K562 (cell line): ENCODE data around the gene DOK3. TPM values are rescaled to one million over a fixed set of nuclear protein-coding genes. Genes with fewer than 3 reads are reported as not detected.

Experiments
- CXXC5 ChIP-seq: fragments of 250-450 bp; sonication (Bioruptor Pico); IDR thresholded peaks from 2 replicates; pipeline ENCODE4 v1.8.0; 2022; ENCODE audit warnings: inconsistent platforms, mild to moderate bottlenecking, moderate library complexity
- FOXJ3 ChIP-seq: sonication (generic); formaldehyde crosslinking; IDR thresholded peaks from 2 replicates; pipeline ENCODE4 v1.4.0; 2020; ENCODE audit warnings: mild to moderate bottlenecking, missing genetic modification reagents
- FOXM1 ChIP-seq, 2 experiments: fragments of 450-650 bp in 1 of 2; sonication (generic) in 1 of 2; formaldehyde crosslinking in 1 of 2; IDR thresholded peaks; 2 replicates each; pipeline versions ENCODE4 v1.6.1 to v1.9.0; 2017 to 2022; ENCODE audit warnings: low read depth in 2 of 2, mild to moderate bottlenecking in 2 of 2, missing genetic modification reagents in 1 of 2, moderate library complexity in 1 of 2
- IRF2 ChIP-seq: sonication (generic); formaldehyde crosslinking; IDR thresholded peaks from 2 replicates; pipeline ENCODE4 v1.8.1; 2022; ENCODE audit warnings: mild to moderate bottlenecking, missing genetic modification reagents
- JUND ChIP-seq, 2 experiments: IDR thresholded peaks; 2 replicates in 1 of 2; 3 replicates in 1 of 2; pipeline ENCODE4 v1.6.1; 2011; ENCODE audit warnings: borderline replicate concordance in 2 of 2, low read depth in 2 of 2, low read length in 2 of 2, improper control_type of control experiment in 1 of 2, missing biosample characterization in 1 of 2, missing genetic modification characterization in 1 of 2, missing genetic modification reagents in 1 of 2
- KHSRP ChIP-seq: fragments of 450-650 bp; IDR thresholded peaks from 2 replicates; pipeline ENCODE4 v1.6.1; 2017
- MED1 ChIP-seq: sonication (generic); formaldehyde crosslinking; IDR thresholded peaks from 2 replicates; pipeline ENCODE4 v1.8.1; 2023; ENCODE audit warnings: missing genetic modification reagents, borderline replicate concordance
- MTA3 ChIP-seq: fragments of 450-650 bp; formaldehyde crosslinking; IDR thresholded peaks from 2 replicates; pipeline ENCODE4 v1.6.1; 2017; ENCODE audit warnings: mild to moderate bottlenecking, borderline replicate concordance
- NCOA6 ChIP-seq: fragments of 450-650 bp; IDR thresholded peaks from 2 replicates; pipeline ENCODE4 v1.6.1; 2017; ENCODE audit warnings: mild to moderate bottlenecking
- NR2F6 ChIP-seq: fragments of 450-650 bp; formaldehyde crosslinking; IDR thresholded peaks from 2 replicates; pipeline ENCODE4 v1.4.0; 2020; ENCODE audit warnings: mild to moderate bottlenecking
- PTRF ChIP-seq: fragments of 450-650 bp; IDR thresholded peaks from 2 replicates; pipeline ENCODE4 v1.6.1; 2016; ENCODE audit warnings: mild to moderate bottlenecking, missing genetic modification characterization, missing compliant biosample characterization
- SMARCA5 ChIP-seq: fragments of 450-650 bp; IDR thresholded peaks from 2 replicates; pipeline ENCODE4 v1.6.1; 2016
- TBL1XR1 ChIP-seq, 2 experiments: IDR thresholded peaks; 2 replicates each; pipeline ENCODE4 v1.6.1; 2012; ENCODE audit warnings: improper control_type of control experiment in 2 of 2, low read length in 2 of 2, mild to moderate bottlenecking in 1 of 2
- TRIM24 ChIP-seq, 2 experiments: fragments of 450-650 bp; IDR thresholded peaks; 2 replicates each; pipeline ENCODE4 v1.6.1; 2016
- ZNF274 ChIP-seq: IDR thresholded peaks from 2 replicates; pipeline ENCODE4 v1.6.1; 2011; ENCODE audit warnings: low read depth, mild to moderate bottlenecking, low read length, moderate library complexity, borderline replicate concordance
- polyA plus RNA-seq, 8 experiments: library from polyadenylated mRNA; depleted of rRNA in 4 of 8; stranded (reverse) in 5 of 8; unstranded in 3 of 8; fragments of >200 nt; fragmentation: Nextera tagmentation in 2 of 8; fragmentation: Illumina TruSeq in 1 of 8; extraction: Ambion mirVana in 2 of 8; extraction: Trizol in 1 of 8; gene quantifications; 2 replicates each; pipeline versions ENCODE4 v1.2.1 to v1.2.3, GENCODE V29; 2011 to 2014; ENCODE audit warnings: inconsistent platforms in 1 of 8, missing spikeins in 1 of 8
- total RNA-seq, 7 experiments: library from RNA; depleted of rRNA in 6 of 7; stranded (reverse); fragments of >200 nt in 6 of 7; fragmentation: Illumina TruSeq in 2 of 7; extraction: Trizol in 2 of 7; gene quantifications; 2 replicates each; pipeline versions ENCODE4 v1.2.1 to v1.2.3, GENCODE V29; 2011 to 2021; ENCODE audit warnings: low replicate concordance in 1 of 7
- TF ChIP-seq, protein P1 (sequence below): IDR thresholded peaks from 2 replicates; pipeline ENCODE4 v1.6.1; 2014; ENCODE audit warnings: antibody characterized with exemption
- TF ChIP-seq, protein P2 (sequence below): conservative IDR thresholded peaks from 2 replicates; pipeline ENCODE4 v1.6.1; 2011; ENCODE audit warnings: low read depth, mild to moderate bottlenecking, low read length; ENCODE audit not compliant: control insufficient read depth
- TF ChIP-seq, protein P3 (sequence below): sonication (generic); formaldehyde crosslinking; IDR thresholded peaks from 2 replicates; pipeline ENCODE4 v1.5.0; 2020; ENCODE audit warnings: missing genetic modification reagents

Gene DOK3
- total and polyA plus RNA-seq, 9 of the 15 experiments (the other 6 are each of a cell fraction or from before 2014, with no cell fraction given) = 1.3 to 23.0 (median 8.0) TPM

DNA sequence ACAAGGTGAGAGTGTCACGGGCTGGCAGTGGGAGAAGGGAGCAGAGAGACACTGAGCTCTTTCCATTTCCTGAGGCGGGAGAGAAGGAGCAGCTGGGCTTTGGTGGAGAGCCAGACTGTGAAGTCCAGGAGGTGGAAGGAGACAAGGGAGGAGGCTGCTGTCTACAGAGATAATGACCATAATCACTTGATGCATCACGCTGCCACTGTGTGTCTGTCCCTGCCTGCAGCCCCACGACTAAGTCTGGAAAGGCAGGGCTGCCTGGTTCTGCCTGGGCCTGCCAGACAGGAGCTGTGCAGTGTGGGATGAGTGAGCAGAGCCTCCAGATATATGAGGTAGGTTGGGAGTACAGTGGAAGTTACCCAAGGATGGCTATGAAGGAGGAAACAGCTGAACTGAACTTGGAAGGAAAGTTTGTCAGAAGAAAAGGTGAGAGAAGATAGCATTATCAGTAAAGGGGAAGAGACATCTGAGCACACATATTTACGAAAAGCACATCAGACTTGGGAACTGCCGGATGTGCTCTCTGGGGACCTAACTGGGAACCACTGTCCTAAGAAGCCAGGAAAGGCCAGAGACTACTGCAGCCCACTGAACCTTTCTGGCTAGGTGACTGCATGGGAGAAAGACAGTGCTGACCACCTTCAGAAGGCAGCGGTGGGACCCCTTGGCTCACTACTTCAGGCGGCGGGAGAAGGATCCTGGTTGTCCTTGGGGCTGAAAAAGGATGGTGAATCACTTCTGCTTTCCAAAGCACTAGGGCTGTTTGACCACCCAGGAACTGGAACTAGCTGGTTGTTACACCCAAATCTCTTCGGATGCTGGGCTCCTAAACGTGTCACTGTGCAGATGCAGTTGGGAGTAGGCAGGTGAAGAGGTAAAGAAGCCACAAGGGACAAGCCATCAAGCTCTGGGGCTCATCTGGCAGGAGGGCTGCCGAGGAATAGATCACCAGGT is 19.9 kb upstream of the DOK3 start (continued):
- TF ChIP-seq MED1 (CRISPR knock-in tag) (no peak), KHSRP (no peak), SMARCA5 (no peak), FOXJ3 (CRISPR knock-in tag) (no peak), PTRF (tag) (no peak), FOXM1 (IDR thresholded peaks at IDR 0.05; ENCODE audit: low read depth) (peak; percentile 54; the same call in 1 of the 2 replicates), FOXM1 (CRISPR knock-in tag; IDR thresholded peaks at IDR 0.05; ENCODE audit: low read depth) (no peak), JUND (IDR thresholded peaks at IDR 0.05; ENCODE audit: borderline replicate concordance, low read depth, low read length) (peak; percentile 48; the same call in 1 of the 2 replicates), JUND (tag; IDR thresholded peaks at IDR 0.05; ENCODE audit: borderline replicate concordance, low read depth, low read length) (no peak; the same call in 2 of the 3 replicates), NR2F6 (CRISPR knock-in tag) (no peak), MTA3 (no peak), TBL1XR1 (IDR thresholded peaks at IDR 0.05; ENCODE audit: low read length in 2 of 2) (peak; percentile 33 to 67; a peak in 3 of 4 replicates), NCOA6 (no peak), ZNF274 (peak; percentile 22; the same call in 1 of the 2 replicates), CXXC5 (CRISPR knock-in tag) (peak; percentile 74), IRF2 (CRISPR knock-in tag) (no peak), TRIM24 (IDR thresholded peaks at IDR 0.05) (peak; percentile 69 to 82)
- TF ChIP-seq, protein P1, sequence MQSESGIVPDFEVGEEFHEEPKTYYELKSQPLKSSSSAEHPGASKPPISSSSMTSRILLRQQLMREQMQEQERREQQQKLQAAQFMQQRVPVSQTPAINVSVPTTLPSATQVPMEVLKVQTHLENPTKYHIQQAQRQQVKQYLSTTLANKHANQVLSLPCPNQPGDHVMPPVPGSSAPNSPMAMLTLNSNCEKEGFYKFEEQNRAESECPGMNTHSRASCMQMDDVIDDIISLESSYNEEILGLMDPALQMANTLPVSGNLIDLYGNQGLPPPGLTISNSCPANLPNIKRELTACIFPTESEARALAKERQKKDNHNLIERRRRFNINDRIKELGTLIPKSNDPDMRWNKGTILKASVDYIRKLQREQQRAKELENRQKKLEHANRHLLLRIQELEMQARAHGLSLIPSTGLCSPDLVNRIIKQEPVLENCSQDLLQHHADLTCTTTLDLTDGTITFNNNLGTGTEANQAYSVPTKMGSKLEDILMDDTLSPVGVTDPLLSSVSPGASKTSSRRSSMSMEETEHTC = peak; percentile 30; the same call in 1 of the 2 replicates
- TF ChIP-seq, protein P2, sequence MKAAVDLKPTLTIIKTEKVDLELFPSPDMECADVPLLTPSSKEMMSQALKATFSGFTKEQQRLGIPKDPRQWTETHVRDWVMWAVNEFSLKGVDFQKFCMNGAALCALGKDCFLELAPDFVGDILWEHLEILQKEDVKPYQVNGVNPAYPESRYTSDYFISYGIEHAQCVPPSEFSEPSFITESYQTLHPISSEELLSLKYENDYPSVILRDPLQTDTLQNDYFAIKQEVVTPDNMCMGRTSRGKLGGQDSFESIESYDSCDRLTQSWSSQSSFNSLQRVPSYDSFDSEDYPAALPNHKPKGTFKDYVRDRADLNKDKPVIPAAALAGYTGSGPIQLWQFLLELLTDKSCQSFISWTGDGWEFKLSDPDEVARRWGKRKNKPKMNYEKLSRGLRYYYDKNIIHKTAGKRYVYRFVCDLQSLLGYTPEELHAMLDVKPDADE = no peak
- TF ChIP-seq, protein P3, sequence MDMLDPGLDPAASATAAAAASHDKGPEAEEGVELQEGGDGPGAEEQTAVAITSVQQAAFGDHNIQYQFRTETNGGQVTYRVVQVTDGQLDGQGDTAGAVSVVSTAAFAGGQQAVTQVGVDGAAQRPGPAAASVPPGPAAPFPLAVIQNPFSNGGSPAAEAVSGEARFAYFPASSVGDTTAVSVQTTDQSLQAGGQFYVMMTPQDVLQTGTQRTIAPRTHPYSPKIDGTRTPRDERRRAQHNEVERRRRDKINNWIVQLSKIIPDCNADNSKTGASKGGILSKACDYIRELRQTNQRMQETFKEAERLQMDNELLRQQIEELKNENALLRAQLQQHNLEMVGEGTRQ (CRISPR knock-in tag) = no peak
